GM12872 (cell line): Measurements from ENCODE around the gene FXR2.

Experiments used
- CTCF ChIP-seq: IDR thresholded peaks from 3 replicates; pipeline ENCODE4 v1.5.1; 2011; ENCODE audit warnings: low read depth, mild to moderate bottlenecking, low read length, moderate library complexity; ENCODE audit not compliant: insufficient read depth

FXR2 gene

GRCh38 chr17:7556627-7557026 lies 58.1 kb downstream of the FXR2 start:
- no peak for TF ChIP-seq CTCF

- 0 out of 3 replicates have a peak, but pooled peaks have one; percentile 21 for TF ChIP-seq CTCF
Measured at GRCh38 chr17:7555320-7555948, 59.3 kb downstream of the FXR2 start.

DNA sequence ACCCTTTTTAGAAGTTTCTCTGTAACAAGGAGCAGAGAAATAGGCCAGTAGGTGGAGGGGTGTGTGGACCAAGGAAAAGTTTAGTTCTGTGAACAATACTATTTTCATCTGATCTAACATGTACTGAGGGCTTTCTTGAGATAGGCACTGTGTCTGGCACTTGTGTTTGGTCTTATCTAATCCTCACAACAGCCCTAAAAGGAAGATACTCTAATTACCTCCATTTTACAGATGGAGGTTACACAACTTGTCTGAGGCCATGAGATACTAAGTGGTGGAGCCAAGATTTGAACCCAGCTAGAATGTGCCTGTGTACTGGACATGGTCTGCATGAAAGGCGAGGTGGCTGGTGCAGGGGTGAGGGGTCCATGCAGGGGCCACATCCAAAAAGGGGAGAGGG lies 61.3 kb downstream of the FXR2 start:
- no peak for TF ChIP-seq CTCF

- TF ChIP-seq CTCF, result no peak
Measured at GRCh38 chr17:7552621-7553051, 62.1 kb downstream of the FXR2 start.

- no peak for TF ChIP-seq CTCF
Measured at GRCh38 chr17:7551396-7551795, 63.3 kb downstream of the FXR2 start.

GRCh38 chr17:7550344-7550743 lies 64.4 kb downstream of the FXR2 start:
- no peak for TF ChIP-seq CTCF

DNA sequence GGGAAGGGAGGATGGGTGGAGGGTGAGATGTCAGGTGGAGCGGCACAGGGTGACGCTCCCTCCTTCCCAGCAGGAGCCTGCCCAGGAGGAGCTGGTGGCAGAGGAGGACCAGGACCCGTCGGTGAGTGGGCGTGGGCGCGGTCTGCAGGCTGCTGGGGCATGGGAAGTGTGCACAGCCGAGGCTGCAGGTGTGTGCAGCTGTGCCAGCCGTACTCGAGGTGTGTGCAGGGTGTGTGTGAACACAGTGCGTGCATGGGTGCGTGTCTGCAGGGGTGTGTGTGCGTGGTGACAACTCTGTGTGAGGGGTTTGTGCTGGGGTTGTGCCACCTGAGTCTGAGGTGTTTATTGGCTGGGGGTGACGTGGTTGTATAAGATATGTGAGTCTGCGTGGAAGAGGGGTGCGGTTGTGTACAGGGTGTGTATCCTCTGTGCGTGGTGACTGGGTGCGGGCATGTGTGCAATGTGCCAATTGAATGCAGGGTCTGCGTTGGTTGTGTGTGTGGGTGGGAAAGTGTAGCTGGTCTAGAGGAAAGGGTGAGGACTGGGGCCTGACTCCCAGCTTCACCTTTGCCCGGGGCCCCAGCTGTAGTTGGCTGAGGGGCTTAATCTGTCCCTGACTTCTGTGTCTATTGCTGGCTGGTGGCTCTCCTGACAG lies 65.2 kb downstream of the FXR2 start:
- no peak for TF ChIP-seq CTCF
